ENCODE data around the gene UIMC1.

DNA sequence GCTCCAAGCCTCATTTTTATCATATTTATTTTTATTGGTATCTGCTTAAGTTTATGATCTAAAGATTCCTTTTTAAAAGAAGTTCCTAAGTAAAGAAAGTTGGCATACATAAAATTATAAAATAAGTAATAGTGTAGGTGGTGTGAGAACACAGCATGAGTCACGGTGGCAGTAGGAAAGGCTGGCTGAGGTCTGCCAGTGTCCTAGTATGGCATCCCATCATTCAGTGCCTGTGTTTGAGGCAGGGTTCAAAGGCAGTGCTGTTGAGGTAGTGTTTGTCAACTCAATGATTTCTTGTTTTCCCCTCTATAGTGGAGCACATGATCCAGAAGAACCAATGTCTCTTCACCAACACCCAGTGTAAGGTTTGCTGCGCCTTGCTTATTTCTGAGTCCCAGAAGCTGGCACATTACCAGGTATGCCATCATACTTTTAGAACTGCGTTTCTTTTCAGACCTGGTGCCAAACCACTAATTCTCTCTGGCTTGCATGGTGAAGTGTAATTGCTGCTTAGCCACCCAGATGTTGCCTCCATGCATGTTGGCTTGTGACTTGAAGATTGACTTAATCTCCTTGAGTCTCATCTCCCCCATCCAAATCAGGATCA is 34.3 kb upstream of the UIMC1 start:
- TF ChIP-seq, protein P1, sequence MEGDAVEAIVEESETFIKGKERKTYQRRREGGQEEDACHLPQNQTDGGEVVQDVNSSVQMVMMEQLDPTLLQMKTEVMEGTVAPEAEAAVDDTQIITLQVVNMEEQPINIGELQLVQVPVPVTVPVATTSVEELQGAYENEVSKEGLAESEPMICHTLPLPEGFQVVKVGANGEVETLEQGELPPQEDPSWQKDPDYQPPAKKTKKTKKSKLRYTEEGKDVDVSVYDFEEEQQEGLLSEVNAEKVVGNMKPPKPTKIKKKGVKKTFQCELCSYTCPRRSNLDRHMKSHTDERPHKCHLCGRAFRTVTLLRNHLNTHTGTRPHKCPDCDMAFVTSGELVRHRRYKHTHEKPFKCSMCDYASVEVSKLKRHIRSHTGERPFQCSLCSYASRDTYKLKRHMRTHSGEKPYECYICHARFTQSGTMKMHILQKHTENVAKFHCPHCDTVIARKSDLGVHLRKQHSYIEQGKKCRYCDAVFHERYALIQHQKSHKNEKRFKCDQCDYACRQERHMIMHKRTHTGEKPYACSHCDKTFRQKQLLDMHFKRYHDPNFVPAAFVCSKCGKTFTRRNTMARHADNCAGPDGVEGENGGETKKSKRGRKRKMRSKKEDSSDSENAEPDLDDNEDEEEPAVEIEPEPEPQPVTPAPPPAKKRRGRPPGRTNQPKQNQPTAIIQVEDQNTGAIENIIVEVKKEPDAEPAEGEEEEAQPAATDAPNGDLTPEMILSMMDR (IDR thresholded peaks at IDR 0.05) = no peak
- TF ChIP-seq POLR2A (IDR thresholded peaks at IDR 0.05) = no peak
